GM10248 (cell line): ENCODE measurements around the gene FOSB.

Source experiments
- CTCF ChIA-PET: fragments of 300-600 bp; sonication (Branson Sonifier 250); formaldehyde crosslinking; extraction: SDS; loops from one replicate; lab custom pipeline; 2021; ENCODE audit warnings: antibody characterized with exemption; lab: Yijun Ruan, JAX
- POLR2A ChIA-PET: fragments of 350-650 bp; sonication (Branson Sonifier 250); formaldehyde crosslinking; extraction: SDS; loops from one replicate; lab custom pipeline; 2020; ENCODE audit warnings: antibody characterized with exemption; lab: Yijun Ruan, JAX
- DNase-seq: peaks from one replicate; pipeline ENCODE4 v3.0.0; 2012; ENCODE audit errors: extremely low spot score
- TF ChIP-seq, protein P1 (sequence below): IDR thresholded peaks from 2 replicates; pipeline ENCODE4 v1.5.1; 2012; ENCODE audit warnings: mild to moderate bottlenecking, low read depth; ENCODE audit errors: extremely low read depth, missing control alignments, control extremely low read depth

The FOSB gene

DNA sequence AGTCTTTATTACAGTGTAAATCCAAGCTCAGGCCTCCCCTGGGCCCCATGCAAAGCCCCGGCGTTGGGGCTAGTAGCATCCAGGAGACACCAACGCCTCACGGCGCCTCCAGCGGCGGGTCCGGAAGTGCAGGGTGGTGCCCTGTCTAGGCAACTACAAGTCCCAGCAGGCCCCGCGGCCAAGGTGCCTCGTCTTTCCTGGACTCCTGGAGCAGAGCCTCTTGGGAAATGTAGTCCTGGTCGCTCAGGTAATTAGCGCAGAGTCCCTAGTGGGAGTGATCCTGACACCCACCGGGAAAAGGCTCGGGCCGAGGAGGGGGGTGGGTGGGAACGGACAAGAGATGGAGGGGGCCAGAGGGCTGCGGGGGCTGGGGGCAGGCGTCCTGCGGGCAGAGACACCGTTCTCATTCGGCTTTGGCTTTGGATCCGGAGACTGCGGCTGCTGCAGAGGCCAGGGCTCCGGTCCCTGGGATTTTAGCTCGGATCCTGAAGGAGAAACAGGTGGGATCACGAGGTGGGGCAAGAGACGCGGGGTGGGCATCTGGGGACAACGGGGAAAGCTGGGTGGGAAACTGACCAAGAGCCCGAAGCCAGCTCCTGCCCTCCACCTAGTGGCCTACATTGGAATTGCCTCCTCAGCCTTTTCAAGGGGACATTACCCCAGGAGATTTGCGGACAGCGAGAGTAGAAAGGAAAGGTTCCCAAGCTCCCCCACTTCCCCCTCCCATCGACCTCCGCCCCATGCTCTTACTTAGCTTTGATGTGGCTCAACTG lies 17.7 kb downstream of the FOSB start:
- DNase-seq, result peak; percentile 92
- POLR2A ChIA-PET, result interaction anchor here (0.8 to 2.3 kb wide), 5 partner anchors 9 to 46 kb away, joined by 3 to 14 read pairs (median 3); partner anchors contain the start of gene FOSB
- CTCF ChIA-PET, result interaction anchor here (0.6 to 7.5 kb wide), 61 partner anchors 10 to 331 kb away, joined by 3 to 99 read pairs (median 7); partner anchors contain the start of genes EML2, ERCC1, FOSB and GIPR
- TF ChIP-seq, protein P1, sequence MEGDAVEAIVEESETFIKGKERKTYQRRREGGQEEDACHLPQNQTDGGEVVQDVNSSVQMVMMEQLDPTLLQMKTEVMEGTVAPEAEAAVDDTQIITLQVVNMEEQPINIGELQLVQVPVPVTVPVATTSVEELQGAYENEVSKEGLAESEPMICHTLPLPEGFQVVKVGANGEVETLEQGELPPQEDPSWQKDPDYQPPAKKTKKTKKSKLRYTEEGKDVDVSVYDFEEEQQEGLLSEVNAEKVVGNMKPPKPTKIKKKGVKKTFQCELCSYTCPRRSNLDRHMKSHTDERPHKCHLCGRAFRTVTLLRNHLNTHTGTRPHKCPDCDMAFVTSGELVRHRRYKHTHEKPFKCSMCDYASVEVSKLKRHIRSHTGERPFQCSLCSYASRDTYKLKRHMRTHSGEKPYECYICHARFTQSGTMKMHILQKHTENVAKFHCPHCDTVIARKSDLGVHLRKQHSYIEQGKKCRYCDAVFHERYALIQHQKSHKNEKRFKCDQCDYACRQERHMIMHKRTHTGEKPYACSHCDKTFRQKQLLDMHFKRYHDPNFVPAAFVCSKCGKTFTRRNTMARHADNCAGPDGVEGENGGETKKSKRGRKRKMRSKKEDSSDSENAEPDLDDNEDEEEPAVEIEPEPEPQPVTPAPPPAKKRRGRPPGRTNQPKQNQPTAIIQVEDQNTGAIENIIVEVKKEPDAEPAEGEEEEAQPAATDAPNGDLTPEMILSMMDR, result peak; percentile 91

DNA sequence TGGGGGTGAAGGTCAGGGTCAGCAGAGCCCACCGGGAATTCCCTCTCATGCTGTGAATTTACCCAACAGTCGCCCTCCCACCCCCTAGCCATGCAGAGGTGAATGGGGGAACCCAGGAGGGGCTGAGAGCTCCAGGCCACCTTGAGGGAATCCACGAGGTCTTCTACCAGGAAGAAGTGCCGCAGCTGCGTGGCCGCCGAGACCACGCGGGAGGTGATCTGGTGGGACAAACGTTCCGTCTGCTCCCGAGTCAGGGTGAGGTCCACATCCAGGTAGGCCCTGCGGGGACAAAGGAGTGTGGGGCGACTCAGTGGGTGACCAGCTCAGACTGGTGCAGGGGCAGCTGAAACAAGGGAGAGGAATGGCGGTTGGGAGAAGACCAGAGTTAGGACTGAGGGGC lies 20.9 kb downstream of the FOSB start:
- POLR2A ChIA-PET, result interaction anchor here (0.6 to 0.8 kb wide), 2 partner anchors 15 to 35 kb away, joined by 4 to 11 read pairs; no protein-coding TSS in a partner anchor
- DNase-seq, result no peak
- TF ChIP-seq, protein P1, result no peak
- CTCF ChIA-PET, result interaction anchor here (0.8 to 7.5 kb wide), 4 partner anchors 14 to 153 kb away, joined by 3 to 91 read pairs (median 10); no protein-coding TSS in a partner anchor

DNA sequence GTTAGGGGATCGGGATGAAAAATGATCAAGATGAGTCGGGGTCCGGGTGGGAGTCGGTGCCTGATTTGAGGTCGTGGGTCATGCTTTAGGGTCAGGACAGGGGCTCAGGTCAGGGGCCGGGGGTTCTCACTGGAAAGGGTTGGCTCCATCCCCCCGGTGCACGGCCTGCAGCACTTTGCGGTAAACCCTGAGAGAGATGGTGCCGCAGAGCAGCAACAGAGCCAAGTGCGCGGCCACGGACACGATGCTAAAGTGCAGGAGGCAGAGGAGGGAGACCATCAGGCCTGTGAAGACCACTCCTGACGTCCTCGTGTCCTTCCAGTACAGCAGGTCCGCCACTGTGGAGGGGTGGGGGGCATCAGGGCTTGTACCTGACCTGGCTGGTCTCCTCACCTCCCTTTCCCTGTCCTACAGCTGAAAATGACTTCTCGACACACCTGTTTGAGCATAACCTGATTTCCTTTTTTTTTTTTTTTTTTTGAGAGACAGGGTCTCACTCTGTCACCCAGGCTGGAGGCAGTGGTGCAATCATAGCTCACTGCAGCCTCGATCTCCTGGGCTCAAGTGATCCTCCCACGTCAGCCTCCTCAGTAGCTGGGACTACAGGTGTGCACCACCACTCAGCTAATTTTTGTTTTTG lies 21.5 kb downstream of the FOSB start:
- TF ChIP-seq, protein P1, result no peak
- DNase-seq, result no peak
- ChIA-PET POLR2A (interaction anchor here (0.8 kb wide), 1 partner anchor 16 kb away, joined by 4 read pairs; no protein-coding TSS in a partner anchor), CTCF (interaction anchor here (0.8 to 7.5 kb wide), 6 partner anchors 9 to 153 kb away, joined by 3 to 91 read pairs (median 4); no protein-coding TSS in a partner anchor)

DNA sequence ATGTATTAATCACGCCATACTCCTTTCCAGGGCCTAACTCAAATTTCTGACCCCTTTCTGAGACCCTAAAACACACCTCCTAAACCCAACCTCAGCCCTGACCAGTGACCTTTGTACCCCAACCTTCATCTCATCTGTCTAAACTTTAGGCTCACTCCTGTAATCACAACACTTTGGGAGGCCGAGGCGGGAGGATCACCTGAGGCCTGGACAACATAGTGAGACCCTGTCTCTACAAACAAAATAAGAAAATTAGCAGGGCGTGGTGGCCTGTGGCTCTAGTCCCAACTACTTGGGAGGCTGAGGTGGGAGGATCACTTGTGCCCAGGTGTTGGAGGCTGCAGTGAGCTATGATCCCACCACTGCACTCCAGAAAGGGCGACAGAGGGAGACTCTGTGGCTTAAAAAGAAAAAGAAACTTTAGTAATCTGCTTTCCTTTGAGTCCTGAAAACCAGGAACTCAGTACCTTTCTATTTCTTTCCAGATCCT lies 24.4 kb downstream of the FOSB start:
- DNase-seq, result no peak
- ChIA-PET CTCF (interaction anchor here (1.1 to 1.5 kb wide), 2 partner anchors 13 to 15 kb away, joined by 3 to 7 read pairs; partner anchors contain the start of gene VASP), POLR2A (no interaction called here)
- TF ChIP-seq, protein P1, result no peak

DNA sequence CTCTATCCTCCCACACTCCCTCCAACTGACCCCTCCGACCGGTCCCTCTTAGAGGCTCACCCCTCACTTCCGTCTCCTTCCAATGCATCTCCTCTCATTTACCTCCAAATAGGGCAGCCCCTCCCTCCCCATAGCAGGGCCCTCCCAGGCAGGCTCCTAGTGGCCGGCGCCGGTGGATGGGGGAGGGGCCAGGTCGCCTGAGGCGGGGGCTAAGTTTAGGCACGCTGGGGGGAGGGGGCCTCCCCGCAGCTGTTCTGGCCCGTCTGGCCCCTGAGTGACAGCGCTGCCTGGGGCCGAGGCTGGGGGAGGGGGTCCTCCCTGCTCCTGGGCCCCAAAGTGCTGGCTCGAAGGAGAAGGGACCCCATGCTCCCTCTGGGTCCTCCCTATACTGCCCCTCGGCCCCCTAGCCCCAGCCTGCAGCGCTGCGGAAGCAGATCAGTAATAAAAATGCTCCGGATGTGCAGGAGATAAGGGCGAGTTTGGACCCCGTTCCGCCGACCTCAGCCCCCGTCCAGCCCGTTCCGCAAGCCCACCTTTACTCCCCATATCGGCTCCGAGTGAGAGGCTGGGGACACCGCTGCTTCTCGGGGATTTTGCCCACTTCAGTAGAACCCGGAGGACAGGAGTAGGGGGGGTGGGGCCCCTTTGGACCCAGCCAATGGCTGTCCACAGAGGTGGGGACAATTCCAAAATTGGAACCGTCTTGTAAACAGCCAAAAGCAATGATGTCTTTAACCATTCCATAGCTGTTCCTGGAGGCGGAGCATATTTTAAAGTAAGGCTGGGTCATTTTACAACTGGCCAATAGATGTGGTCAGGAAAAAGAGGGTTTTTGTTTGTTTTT lies 25.1 kb downstream of the FOSB start:
- ChIA-PET CTCF (interaction anchor here (1.0 to 1.5 kb wide), 4 partner anchors 13 to 66 kb away, joined by 3 to 7 read pairs (median 5); partner anchors contain the start of gene VASP), POLR2A (no interaction called here)
- TF ChIP-seq, protein P1, result no peak
- peak; percentile 78 for DNase-seq
